Skeletal muscle tissue (tissue), 4 donors: Measurements from ENCODE around the gene AHDC1. TPM values are rescaled to one million over a fixed set of nuclear protein-coding genes. Genes with fewer than 3 reads are reported as not detected.
A peak's percentile ranks its signal among the peaks of the same experiment; 100 is the strongest.
"Not testable (repeated sequence)": the region's sequence is repeated elsewhere in the genome, so short reads cannot be mapped to it uniquely, and the experiment has no call there.

ENCODE experiments used
- H3K27ac ChIP-seq: one replicate; pipeline ENCODE4 v1.7.0; 2013; ENCODE audit warnings: mild to moderate bottlenecking, low read depth, low read length, inconsistent platforms
- H3K27me3 ChIP-seq, 3 donors: one replicate each; pipeline ENCODE4 v1.7.0; 2013; ENCODE audit warnings: low read length in 3 of 3; ENCODE audit not compliant: control insufficient read depth in 3 of 3, insufficient read depth in 3 of 3
- H3K36me3 ChIP-seq, 3 donors: one replicate each; pipeline ENCODE4 v1.7.0; 2013; ENCODE audit warnings: low read length in 3 of 3; ENCODE audit not compliant: control insufficient read depth in 3 of 3, insufficient read depth in 3 of 3
- H3K4me1 ChIP-seq, 3 donors: one replicate each; pipeline ENCODE4 v1.7.0; 2013; ENCODE audit warnings: low read length in 3 of 3, mild to moderate bottlenecking in 3 of 3; ENCODE audit not compliant: control insufficient read depth in 3 of 3, insufficient read depth in 3 of 3
- H3K4me3 ChIP-seq, 3 donors: one replicate each; pipeline ENCODE4 v1.7.0; 2013; ENCODE audit warnings: low read length in 3 of 3
- H3K9ac ChIP-seq, 3 donors: one replicate each; pipeline ENCODE4 v1.7.0; 2013; ENCODE audit warnings: low read length in 3 of 3, mild to moderate bottlenecking in 3 of 3, moderate library complexity in 2 of 3, low read depth in 1 of 3
- H3K9me3 ChIP-seq, 3 donors: one replicate each; pipeline ENCODE4 v1.7.0; 2013; ENCODE audit warnings: low read length in 3 of 3; ENCODE audit not compliant: control insufficient read depth in 3 of 3
- total RNA-seq: library from RNA; depleted of rRNA; stranded (reverse); fragments of >200 nt; gene quantifications from one replicate; pipeline ENCODE4 v1.2.3, GENCODE V29; 2014
- donor health status: Osteomylitis.

Gene AHDC1
- total RNA-seq, 1 donor from 2014 or later: 19.8 TPM

DNA sequence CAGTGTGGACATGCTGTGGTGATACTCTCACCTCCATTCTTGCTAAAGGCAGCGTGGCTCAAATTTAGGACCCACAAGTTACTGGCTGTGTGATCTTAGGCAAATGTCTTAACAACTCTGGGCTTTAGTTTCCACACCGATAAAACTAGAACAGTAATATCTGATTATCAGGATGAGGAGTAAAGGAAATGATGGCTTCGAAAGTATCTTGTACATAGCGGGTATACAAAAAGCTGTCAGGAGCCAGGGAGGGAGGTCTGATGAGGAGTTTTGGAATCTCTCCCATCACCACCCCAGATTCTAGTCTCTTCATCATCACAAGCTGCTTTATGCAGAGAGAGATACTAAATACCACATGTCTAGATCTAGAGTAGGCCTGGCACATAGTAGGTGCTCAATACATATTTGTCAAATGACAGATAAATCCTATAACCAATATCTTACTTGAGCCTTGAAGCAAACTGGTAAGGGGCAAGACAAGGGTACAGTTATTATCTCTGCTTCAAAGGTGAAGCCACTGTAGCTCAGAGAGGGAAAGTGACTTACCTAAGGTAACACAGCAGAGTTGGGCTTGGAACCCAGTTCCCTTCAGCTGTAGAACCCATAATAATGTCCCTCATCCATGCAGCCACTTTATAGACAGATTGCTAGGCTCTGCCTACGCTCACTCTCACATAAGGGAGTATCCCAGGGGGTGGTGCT is 40.6 kb upstream of the AHDC1 start:
- Histone ChIP-seq H3K9ac (no peak overlapping the region), H3K4me1 (peaks cover 12 to 24% (median 21%) of the 10 kb centered on the region in 3 donors), H3K27ac (no peak overlapping the region), H3K36me3 (no peaks in the 10 kb centered on the region), H3K9me3 (no peaks in the 10 kb centered on the region), H3K4me3 (no peak overlapping the region), H3K27me3 (no peaks in the 10 kb centered on the region)

DNA sequence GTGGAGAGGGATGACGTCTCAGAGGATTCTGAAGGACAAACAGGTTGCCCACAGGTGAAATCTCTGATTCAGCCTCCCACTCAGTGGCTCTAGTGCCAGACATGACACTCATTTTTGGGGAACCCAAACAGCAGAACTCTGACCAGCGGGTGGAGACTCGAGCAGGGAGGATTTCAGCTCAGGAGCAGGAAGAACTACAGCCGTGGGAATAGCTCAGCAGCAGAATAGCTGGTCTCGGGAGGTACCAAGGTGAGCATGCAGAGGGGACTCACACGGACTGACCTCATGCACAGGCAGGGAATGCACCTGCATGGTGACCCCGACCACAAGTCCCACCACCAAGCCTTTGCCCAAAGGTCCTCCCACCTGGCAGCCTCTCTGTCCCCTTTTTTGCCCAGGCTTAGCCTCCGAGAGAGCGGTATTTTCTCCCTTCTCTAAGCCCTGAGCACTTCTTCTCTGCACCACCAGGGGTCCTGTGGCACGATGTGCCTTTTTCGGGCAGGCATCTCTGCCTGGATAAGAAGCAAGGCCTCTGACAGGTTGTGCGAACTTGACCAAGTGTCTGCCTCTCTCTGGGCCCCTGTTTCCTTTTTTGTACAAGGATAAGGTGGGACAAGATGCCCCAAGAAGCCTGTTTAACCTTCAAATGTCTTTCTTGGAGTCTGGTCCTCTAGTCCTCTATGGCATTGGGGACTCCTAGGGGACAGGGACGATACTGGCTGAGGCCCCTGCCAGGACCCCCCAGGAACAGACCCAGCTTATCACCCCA is 39.8 kb upstream of the AHDC1 start:
- H3K4me3 ChIP-seq: no peak overlapping the region
- peaks cover 7 to 19% (median 17%) of the 10 kb centered on the region in 3 donors for H3K4me1 ChIP-seq
- H3K27ac ChIP-seq: no peak overlapping the region
- no peaks in the 10 kb centered on the region for H3K27me3 ChIP-seq
- no peaks in the 10 kb centered on the region for H3K9me3 ChIP-seq
- H3K9ac ChIP-seq: peak overlapping the region in 1 of 3 donors; percentile 16
- H3K36me3 ChIP-seq: no peaks in the 10 kb centered on the region

DNA sequence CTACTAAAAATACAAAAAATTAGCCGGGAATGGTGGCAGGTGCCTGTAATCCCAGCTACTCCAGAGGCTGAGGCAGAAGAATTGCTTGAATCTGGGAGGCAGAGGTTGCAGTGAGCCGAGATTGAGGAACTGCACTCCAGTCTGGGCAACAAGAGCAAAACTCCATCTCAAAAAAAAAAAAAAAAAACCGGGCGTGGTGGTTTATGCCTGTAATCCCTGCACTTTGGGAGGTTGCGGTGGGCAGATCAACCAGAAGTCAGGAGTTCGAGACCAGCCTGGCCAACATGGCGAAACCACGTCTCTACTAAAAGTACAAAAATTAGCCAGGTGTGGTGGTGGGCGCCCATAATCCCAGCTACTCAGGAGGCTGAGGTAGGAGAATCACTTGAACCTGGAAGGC is 36.6 kb upstream of the AHDC1 start:
- H3K9ac ChIP-seq, H3K27ac ChIP-seq, H3K9me3 ChIP-seq, H3K4me3 ChIP-seq, H3K36me3 ChIP-seq, H3K4me1 ChIP-seq, H3K27me3 ChIP-seq: not testable (repeated sequence)

DNA sequence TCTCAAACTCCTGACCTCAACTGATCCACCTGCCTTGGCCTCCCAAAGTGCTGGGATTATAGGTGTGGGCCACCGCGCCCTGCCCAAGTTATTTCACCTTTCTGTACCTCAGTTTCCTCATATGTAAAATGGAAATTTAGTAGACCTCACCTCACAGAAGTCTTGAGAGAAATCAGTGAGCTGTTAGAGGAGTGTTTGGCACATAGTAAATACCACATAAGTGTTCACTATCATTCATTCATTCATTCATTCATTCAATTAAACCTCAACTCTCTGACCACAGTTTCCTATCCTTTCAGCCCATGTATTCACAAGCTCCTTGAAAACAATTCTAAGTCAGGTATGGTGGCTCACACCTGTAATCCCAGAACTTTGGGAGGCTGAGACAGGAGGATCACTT is 34.9 kb upstream of the AHDC1 start:
- Histone ChIP-seq H3K36me3 (no peaks in the 10 kb centered on the region), H3K4me1 (peaks cover 2 to 14% (median 4%) of the 10 kb centered on the region in 3 donors), H3K4me3 (no peak overlapping the region), H3K27me3 (peaks cover 7 to 11% (median 10%) of the 10 kb centered on the region in 3 donors), H3K27ac (no peak overlapping the region), H3K9ac (no peak overlapping the region), H3K9me3 (no peaks in the 10 kb centered on the region)

DNA sequence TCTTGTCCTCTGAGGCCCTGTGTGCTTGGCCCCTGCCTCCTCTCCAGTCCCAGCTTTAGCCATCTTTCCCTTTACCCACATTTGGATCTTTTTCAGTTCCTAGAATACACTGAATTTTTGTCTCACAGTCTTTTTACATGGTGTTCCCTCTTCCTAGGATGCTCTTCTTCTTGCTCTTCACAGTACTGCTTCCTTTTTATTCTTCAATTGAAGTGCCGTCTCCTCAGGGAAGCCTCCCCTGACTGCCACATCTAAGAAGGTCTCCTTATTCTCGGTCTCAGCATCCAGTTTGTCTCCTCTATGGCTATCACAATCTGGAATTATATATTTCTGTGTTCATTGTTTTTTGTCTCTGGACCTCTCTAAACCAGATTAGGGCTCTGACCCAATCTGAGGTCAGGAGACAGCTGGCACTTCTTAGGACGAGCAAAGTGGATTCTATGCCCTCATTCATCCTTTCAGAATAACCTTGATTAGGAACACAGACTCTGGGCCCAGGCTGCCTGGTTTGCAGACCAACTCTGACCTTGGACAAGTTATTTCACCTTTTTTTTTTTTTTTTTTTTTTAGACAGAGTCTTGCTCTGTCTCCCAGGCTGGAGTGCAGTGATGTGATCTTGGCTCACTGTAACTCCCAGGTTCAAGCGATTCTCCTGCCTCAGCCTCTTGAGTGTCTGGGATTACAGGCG is 34.2 kb upstream of the AHDC1 start:
- no peak overlapping the region for H3K9ac ChIP-seq
- H3K27me3 ChIP-seq: peaks cover 10 to 16% (median 14%) of the 10 kb centered on the region in 3 donors
- no peak overlapping the region for H3K4me3 ChIP-seq
- H3K9me3 ChIP-seq: no peaks in the 10 kb centered on the region
- no peak overlapping the region for H3K27ac ChIP-seq
- peaks cover 5 to 14% (median 8%) of the 10 kb centered on the region in 3 donors for H3K4me1 ChIP-seq
- H3K36me3 ChIP-seq: no peaks in the 10 kb centered on the region

DNA sequence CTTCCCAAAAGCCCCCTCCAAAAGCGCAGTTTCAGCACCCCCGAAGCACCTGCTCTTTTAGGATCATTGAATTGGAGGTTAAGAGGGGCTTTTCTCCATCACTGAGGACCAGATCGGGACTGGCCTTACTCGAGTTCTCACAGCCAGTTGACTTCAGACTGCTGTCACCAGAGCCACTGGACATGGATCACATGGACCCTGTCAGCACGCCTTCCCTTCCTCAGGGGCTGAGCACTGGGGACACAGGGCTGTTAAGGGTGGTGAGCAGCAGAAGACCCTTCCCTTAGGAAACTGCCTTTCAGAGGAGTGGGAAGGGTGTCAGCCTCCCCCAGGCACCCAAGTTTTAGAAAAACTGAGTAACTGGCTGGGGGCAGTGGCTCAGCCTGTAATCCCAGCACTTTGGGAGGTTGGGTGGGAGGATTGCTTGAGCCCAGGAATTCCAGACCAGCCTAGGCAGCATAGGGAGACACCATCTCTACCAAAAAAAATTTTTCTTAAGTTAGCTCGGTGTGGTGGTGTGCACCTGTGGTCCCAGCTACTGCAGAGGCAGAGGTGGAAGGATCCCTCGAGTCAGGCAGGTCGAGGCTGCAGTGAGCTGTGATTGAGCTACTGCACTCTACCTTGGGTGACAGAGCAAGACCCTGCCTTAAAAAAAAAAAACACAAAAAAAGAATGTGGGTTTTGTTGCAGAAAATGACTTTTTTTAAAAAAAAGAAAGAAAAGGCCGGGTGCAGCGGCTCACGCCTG is 31.6 kb upstream of the AHDC1 start:
- Histone ChIP-seq H3K4me3 (no peak overlapping the region), H3K27ac (peak overlapping the region; percentile 73), H3K9me3 (no peaks in the 10 kb centered on the region), H3K36me3 (no peaks in the 10 kb centered on the region), H3K4me1 (peaks cover 20 to 35% (median 25%) of the 10 kb centered on the region in 3 donors), H3K27me3 (peaks cover 10 to 21% (median 14%) of the 10 kb centered on the region in 3 donors), H3K9ac (peak overlapping the region in 1 of 3 donors; percentile 16)

DNA sequence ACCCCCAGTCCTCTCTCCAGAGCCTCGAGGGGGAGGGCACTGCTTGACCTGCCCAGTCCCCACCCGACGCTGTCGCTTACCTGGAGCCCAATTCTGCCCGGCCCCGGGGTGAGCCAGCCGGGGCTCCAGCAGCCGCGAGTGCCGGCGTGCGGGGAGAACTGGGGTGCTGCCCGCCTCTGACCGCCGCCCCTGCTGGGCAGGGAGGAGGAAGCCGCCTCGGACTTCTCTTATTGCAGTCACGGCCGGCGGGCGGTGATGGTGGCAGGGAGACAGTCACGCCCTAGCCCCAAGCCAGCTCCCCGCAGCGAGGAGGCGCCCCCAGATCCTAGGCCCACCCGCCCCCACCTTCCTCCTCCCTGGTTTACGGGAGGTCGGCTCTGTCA is 31.0 kb upstream of the AHDC1 start, which contains the start of gene FGR:
Gene FGR, minus strand, starts transcription at position 201 of the 383 bp plus-strand sequence. CDS start 11,269 bp downstream, outside the sequence.
- Histone ChIP-seq H3K9me3 (no peaks in the 10 kb centered on the region), H3K4me1 (peaks cover 20 to 37% (median 28%) of the 10 kb centered on the region in 3 donors), H3K27ac (peak within 1 kb of the TSS; percentile 73), H3K27me3 (peaks cover 10 to 21% (median 14%) of the 10 kb centered on the region in 3 donors), H3K9ac (peak within 1 kb of the TSS; percentile 59 to 72 (median 66)), H3K36me3 (no peaks in the 10 kb centered on the region), H3K4me3 (peak within 1 kb of the TSS; percentile 43 to 61 (median 57))

DNA sequence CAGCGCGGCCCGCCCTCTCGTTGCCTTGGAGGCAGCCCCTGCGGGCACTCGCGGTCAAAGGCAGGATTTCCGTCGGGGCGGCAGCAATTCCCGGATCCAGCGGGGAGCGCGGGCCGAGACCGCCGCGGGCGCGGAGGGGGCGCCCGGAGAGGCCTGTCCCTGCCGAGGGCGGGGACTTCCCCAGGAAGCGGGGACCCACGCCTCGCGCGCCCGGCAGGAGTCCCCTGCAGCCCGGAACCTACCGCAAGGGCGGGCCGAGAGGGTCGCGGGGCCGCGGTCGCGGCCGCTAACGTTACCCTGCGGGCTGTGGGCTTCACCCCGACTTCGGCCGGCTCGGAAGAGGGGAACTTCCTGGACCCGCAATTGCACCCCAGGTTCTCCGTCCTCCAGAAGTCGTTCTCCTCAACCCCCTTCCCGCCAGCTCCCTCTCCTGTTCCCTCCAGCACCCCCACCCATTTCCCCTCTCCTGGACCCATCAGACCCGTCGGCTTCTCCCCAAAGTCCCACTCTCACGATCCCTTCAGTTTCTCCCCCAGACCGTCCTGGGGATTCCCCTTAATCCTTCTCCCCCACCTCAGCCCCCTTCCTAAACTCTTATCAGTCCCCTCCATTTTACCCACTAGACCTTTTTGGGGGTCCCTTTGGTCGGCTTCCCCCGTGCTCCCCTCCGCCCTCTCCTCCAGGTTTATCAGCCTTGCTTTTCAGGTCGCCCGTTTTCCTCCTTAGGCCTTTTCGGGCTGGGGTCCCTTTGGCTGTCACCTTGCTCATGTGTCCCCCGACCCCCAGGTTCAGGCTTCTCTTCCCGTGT is 30.4 kb upstream of the AHDC1 start:
- Histone ChIP-seq H3K4me1 (peaks cover 21 to 37% (median 30%) of the 10 kb centered on the region in 3 donors), H3K9ac (peak overlapping the region; percentile 59 to 72 (median 66)), H3K4me3 (peak overlapping the region; percentile 43 to 61 (median 57)), H3K27me3 (peaks cover 10 to 21% (median 14%) of the 10 kb centered on the region in 3 donors), H3K9me3 (no peaks in the 10 kb centered on the region), H3K27ac (peak overlapping the region; percentile 73), H3K36me3 (no peaks in the 10 kb centered on the region)
